Peyer's patch (tissue), 4 donors: ENCODE measurements around the gene CTNNBL1. TPM values are rescaled to one million over a fixed set of nuclear protein-coding genes. Genes with fewer than 3 reads are reported as not detected.

Experiments used
- DNase-seq, 3 donors: peaks; one replicate each; pipeline ENCODE4 v3.0.0-alpha.2; 2017 to 2019
- H3K27ac ChIP-seq, 4 donors: fragments of 200-600 bp; sonication (generic); one replicate each; pipeline ENCODE4 v1.5.1; 2016 to 2019
- H3K27me3 ChIP-seq, 2 donors: fragments of 200-600 bp; sonication (generic); one replicate each; pipeline ENCODE4 v1.5.1; 2019
- H3K36me3 ChIP-seq, 3 donors: fragments of 200-600 bp; sonication (generic); one replicate each; pipeline ENCODE4 v1.5.1; 2016 to 2019
- H3K4me1 ChIP-seq, 4 donors: fragments of 200-600 bp; sonication (generic); one replicate each; pipeline ENCODE4 v1.5.1; 2016 to 2019
- H3K4me3 ChIP-seq, 4 donors: fragments of 200-600 bp; sonication (generic); 1 replicate in 3 of 4; 2 replicates in 1 of 4; pipeline ENCODE4 v1.5.1; 2016 to 2019; ENCODE audit warnings: mild to moderate bottlenecking in 1 of 4
- H3K9me3 ChIP-seq, 4 donors: fragments of 200-600 bp; sonication (generic); one replicate each; pipeline ENCODE4 v1.5.1; 2016 to 2019; ENCODE audit warnings: mild to moderate bottlenecking in 1 of 4
- CTCF ChIP-seq, 6 experiments: fragments of 450-650 bp in 4 of 6; fragments of 200-600 bp in 2 of 6; sonication (generic) in 1 of 6; IDR thresholded peaks; one replicate each; pipeline ENCODE4 v1.5.1; 2017 to 2019; ENCODE audit warnings: antibody characterized with exemption in 6 of 6, mild to moderate bottlenecking in 3 of 6, moderate library complexity in 1 of 6
- POLR2A ChIP-seq, 2 donors: fragments of 450-650 bp; IDR thresholded peaks; one replicate each; pipeline ENCODE4 v1.5.1; 2017; ENCODE audit warnings: antibody characterized with exemption in 2 of 2, mild to moderate bottlenecking in 2 of 2, moderate library complexity in 2 of 2
- total RNA-seq, 4 donors: library from RNA; depleted of rRNA; stranded (reverse); fragments of >200 nt; gene quantifications; one replicate each; pipeline ENCODE4 v1.1.0, GENCODE V29; 2016

The CTNNBL1 gene
- total RNA-seq, 4 donors from 2014 or later = 16.3 to 30.2 (median 23.6) TPM

GRCh38 chr20:37741570-37741969 lies 47.7 kb downstream of the CTNNBL1 start:
- Histone ChIP-seq H3K27ac (no peak overlapping the region), H3K4me3 (no peak overlapping the region), H3K36me3 (peaks cover 0 to 29% (median 0%) of the 10 kb centered on the region in 3 donors), H3K9me3 (no peaks in the 10 kb centered on the region), H3K27me3 (no peaks in the 10 kb centered on the region), H3K4me1 (no peaks in the 10 kb centered on the region)
- no peak for DNase-seq
- no peak for TF ChIP-seq CTCF (IDR thresholded peaks at IDR 0.05)
- TF ChIP-seq POLR2A (IDR thresholded peaks at IDR 0.05) = no peak

GRCh38 chr20:37742131-37742530 lies 48.3 kb downstream of the CTNNBL1 start:
- Histone ChIP-seq H3K27me3 (no peaks in the 10 kb centered on the region), H3K27ac (no peak overlapping the region), H3K4me3 (no peak overlapping the region), H3K9me3 (no peaks in the 10 kb centered on the region), H3K4me1 (no peaks in the 10 kb centered on the region), H3K36me3 (peaks cover 0 to 28% (median 0%) of the 10 kb centered on the region in 3 donors)
- DNase-seq = no peak
- TF ChIP-seq CTCF (IDR thresholded peaks at IDR 0.05) (no peak), POLR2A (IDR thresholded peaks at IDR 0.05) (no peak)

- no peak overlapping the region for H3K4me3 ChIP-seq
- TF ChIP-seq CTCF (IDR thresholded peaks at IDR 0.05) = no peak
- TF ChIP-seq POLR2A (IDR thresholded peaks at IDR 0.05) = no peak
- DNase-seq = peak in 1 of 3 donors; percentile 60
Observed at GRCh38 chr20:37744347-37744746, 50.5 kb downstream of the CTNNBL1 start.

GRCh38 chr20:37745553-37745952 lies 51.7 kb downstream of the CTNNBL1 start:
- Histone ChIP-seq H3K27me3 (no peaks in the 10 kb centered on the region), H3K36me3 (peaks cover 0 to 34% (median 0%) of the 10 kb centered on the region in 3 donors), H3K27ac (no peak overlapping the region), H3K9me3 (no peaks in the 10 kb centered on the region), H3K4me3 (no peak overlapping the region), H3K4me1 (no peaks in the 10 kb centered on the region)
- no peak for DNase-seq
- TF ChIP-seq CTCF (IDR thresholded peaks at IDR 0.05) (no peak), POLR2A (IDR thresholded peaks at IDR 0.05) (no peak)

More at GRCh38 chr20:37744347-37744746, 50.5 kb downstream of the CTNNBL1 start:
- Histone ChIP-seq H3K27me3 (no peaks in the 10 kb centered on the region), H3K27ac (no peak overlapping the region), H3K4me1 (no peaks in the 10 kb centered on the region), H3K36me3 (peaks cover 0 to 23% (median 0%) of the 10 kb centered on the region in 3 donors), H3K9me3 (no peaks in the 10 kb centered on the region)

GRCh38 chr20:37748015-37748414 lies 54.2 kb downstream of the CTNNBL1 start:
- no peaks in the 10 kb centered on the region for H3K9me3 ChIP-seq
- H3K27me3 ChIP-seq = no peaks in the 10 kb centered on the region
- no peak overlapping the region for H3K4me3 ChIP-seq
- no peak for DNase-seq
- TF ChIP-seq POLR2A (IDR thresholded peaks at IDR 0.05) (no peak), CTCF (IDR thresholded peaks at IDR 0.05) (no peak)
- H3K4me1 ChIP-seq = no peaks in the 10 kb centered on the region
- H3K36me3 ChIP-seq = peaks cover 0 to 34% (median 0%) of the 10 kb centered on the region in 3 donors
- no peak overlapping the region for H3K27ac ChIP-seq

GRCh38 chr20:37749218-37749617 lies 55.4 kb downstream of the CTNNBL1 start:
- DNase-seq = no peak
- no peak overlapping the region for H3K4me3 ChIP-seq
- no peak overlapping the region for H3K27ac ChIP-seq
- H3K9me3 ChIP-seq = no peaks in the 10 kb centered on the region
- peaks cover 0 to 34% (median 0%) of the 10 kb centered on the region in 3 donors for H3K36me3 ChIP-seq
- no peaks in the 10 kb centered on the region for H3K4me1 ChIP-seq
- TF ChIP-seq POLR2A (IDR thresholded peaks at IDR 0.05) (no peak), CTCF (IDR thresholded peaks at IDR 0.05) (no peak)
- H3K27me3 ChIP-seq = no peaks in the 10 kb centered on the region
